NCI-H2196 (cell line): ENCODE results near the gene FBN3.
"Not testable (repeated sequence)": the region's sequence is repeated elsewhere in the genome, so short reads cannot be mapped to it uniquely, and the experiment has no call there.

Source experiments
- DNase-seq: peaks from one replicate; lab custom pipeline; 2025; ENCODE audit not compliant: unreplicated experiment; lab: John Stamatoyannopoulos, UW

The FBN3 gene

DNA sequence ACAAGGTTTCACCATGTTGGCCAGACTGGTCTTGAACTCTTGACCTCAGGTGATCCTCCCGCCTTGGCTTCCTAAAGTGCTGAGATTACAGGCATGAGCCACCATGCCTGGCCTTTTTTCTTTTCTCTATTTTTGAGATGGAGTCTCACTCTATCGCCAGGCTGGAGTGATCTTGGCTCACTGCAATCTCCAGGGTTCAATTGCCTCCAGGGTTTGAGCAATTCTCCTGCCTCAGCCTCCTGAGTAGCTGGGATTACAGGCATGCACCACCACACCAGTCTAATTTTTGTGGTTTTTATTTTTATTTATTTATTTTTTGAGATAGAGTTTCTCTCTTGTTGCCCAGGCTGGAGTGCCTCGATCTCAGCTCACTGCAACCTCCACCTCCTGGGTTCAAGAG lies 125.1 kb downstream of the FBN3 start:
- DNase-seq, result not testable (repeated sequence)

DNA sequence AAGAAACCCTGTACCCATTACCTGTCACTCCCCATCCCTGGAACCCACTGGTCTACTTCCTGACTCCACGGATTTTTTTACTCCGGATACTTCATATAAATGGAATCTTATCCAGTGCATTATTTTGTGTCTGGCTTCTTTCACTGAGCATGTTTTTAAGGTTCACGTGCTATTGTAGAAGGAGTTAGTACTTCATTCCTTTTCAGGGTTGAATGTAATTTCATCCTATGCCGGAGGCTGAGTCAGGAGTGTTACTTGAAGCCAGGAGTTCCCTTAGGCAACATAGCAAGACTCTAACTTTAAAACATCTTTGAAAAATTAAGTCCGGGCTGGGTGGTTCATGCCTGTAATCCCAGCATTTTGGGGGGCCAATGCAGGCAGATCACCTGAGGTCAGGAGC lies 126.0 kb downstream of the FBN3 start:
- DNase-seq, result no peak

DNA sequence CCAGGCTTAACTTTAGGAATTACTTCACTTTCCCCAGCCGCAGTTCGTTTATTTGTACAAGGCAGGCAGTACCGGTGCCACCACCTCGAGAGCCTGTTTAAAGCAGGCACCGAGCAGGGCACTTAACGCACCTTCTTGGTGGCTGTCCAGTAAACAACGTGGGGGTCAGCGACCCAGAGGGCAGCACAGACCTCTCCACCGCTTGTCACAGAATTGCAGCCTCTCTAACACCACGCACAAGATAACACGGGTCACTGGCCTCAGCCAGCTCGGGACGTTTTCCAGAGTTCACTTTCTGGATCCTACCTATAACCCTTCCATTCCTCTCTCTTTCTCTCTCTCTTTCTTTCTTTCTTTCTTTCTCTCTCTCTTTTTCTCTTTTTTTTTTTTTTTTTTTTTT lies 127.1 kb downstream of the FBN3 start:
- no peak for DNase-seq

DNA sequence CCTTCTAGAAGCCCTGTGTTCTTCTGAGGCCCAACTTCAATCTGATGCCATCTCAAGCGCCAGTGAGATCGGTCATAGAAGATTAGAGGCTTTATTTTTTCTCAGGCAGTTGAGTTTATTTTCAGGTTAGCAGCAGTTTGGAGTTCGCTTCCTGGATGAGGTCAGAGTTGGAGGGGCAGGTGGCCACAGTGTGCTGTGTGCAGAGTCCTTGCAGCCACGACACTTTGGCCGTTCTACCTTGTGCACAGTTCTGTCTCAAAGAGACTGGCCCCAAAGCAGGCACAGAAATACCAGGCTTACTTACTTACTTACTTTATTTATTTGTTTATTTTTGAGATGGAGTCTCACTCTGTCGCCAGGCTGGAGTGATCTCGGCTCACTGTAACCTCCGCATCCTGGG lies 128.0 kb downstream of the FBN3 start:
- no peak for DNase-seq

DNA sequence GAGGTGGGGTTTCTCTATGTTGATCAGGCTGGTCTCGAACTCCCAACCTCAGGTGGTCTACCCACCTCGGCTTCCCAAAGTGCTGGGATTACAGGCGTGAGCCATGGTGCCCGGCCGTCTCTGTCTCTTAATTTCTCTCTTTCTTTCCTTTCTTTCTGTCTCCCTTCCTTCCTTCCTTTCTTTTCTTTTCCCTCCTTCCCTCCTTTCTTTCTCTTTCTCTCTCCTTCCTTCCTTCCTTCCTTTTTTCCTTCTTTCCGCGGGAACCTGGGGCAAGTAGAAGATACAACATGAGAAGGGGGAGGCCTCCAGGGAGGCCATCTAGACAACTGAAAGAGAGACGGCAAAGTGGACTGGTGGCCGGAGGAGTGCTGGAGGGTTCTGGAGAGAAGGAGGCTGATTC lies 128.7 kb downstream of the FBN3 start:
- DNase-seq, result no peak

DNA sequence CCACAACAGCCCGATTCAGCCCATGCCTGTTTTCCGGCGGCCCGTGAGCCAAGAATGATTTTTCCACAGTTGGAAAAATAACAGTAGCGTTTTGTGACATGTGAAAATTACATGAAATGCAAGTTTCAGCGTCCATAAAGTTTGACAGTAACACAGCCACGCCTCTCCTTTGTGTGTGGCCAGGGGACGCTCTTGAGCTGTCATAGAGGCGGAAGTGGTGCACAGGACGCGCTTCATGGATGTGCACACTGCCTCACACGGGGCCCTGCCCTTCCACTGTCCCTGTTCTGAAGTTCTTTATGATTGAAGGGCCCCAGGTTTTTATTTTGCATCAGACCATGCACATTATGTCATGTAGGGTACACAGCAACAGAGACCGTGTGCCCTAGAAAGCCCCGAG lies 131.6 kb downstream of the FBN3 start:
- DNase-seq, result no peak
